Gastrocnemius medialis (tissue), 4 donors: ENCODE data around the gene THNSL1. TPM values are rescaled to one million over a fixed set of nuclear protein-coding genes. Genes with fewer than 3 reads are reported as not detected.

ENCODE experiments used
- ATAC-seq, 2 donors: fragments of 150-250 bp; one replicate each; pipeline ENCODE4 v1.9.1; 2016
- DNase-seq, 2 donors: peaks; one replicate each; pipeline ENCODE4 v3.0.0-alpha.2; 2019
- H3K27ac ChIP-seq, 4 donors: fragments of 200-600 bp; sonication (generic); 1 replicate in 1 of 4; 2 replicates in 3 of 4; pipeline ENCODE4 v1.5.1; 2016 to 2018; ENCODE audit warnings: mild to moderate bottlenecking in 2 of 4, moderate library complexity in 1 of 4
- H3K27me3 ChIP-seq, 3 donors: fragments of 200-600 bp; sonication (generic) in 2 of 3; 1 replicate in 1 of 3; 2 replicates in 2 of 3; pipeline versions ENCODE4 v1.5.1 to v1.6.0; 2016 to 2019; ENCODE audit warnings: mild to moderate bottlenecking in 1 of 3, moderate library complexity in 1 of 3
- H3K36me3 ChIP-seq, 2 donors: fragments of 200-600 bp; sonication (generic) in 1 of 2; one replicate each; pipeline ENCODE4 v1.5.1; 2017 to 2018
- H3K4me1 ChIP-seq, 2 donors: fragments of 200-600 bp; sonication (generic) in 1 of 2; one replicate each; pipeline ENCODE4 v1.5.1; 2016 to 2017; ENCODE audit warnings: mild to moderate bottlenecking in 2 of 2
- H3K4me3 ChIP-seq, 4 donors: fragments of 200-600 bp; sonication (generic) in 3 of 4; 1 replicate in 1 of 4; 2 replicates in 3 of 4; pipeline ENCODE4 v1.5.1; 2016 to 2019; ENCODE audit warnings: mild to moderate bottlenecking in 2 of 4
- H3K9me3 ChIP-seq, 3 donors: fragments of 200-600 bp; sonication (generic) in 2 of 3; 1 replicate in 1 of 3; 2 replicates in 2 of 3; pipeline ENCODE4 v1.5.1; 2016 to 2019
- POLR2A ChIP-seq, 2 donors: fragments of 450-650 bp; IDR thresholded peaks; one replicate each; pipeline ENCODE4 v1.6.1; 2017; ENCODE audit warnings: antibody characterized with exemption in 2 of 2, mild to moderate bottlenecking in 2 of 2, moderate library complexity in 2 of 2
- in situ Hi-C, 4 donors: fragments of 200-750 bp; cut with MboI; loops; one replicate each; pipeline versions ENCODE4 v1.15.0 to v1.8.0; 2017; ENCODE audit warnings: low sequenced_read_pairs in 4 of 4
- intact Hi-C: fragments of 100-400 bp; cut with DNase I; formaldehyde crosslinking; loops from one replicate; pipeline ENCODE4 v1.15.1; 2023; ENCODE audit warnings: low total_unique reads
- total RNA-seq, 4 donors: library from RNA; depleted of rRNA; stranded (reverse); fragments of >200 nt; gene quantifications; one replicate each; pipeline versions ENCODE4 v1.1.0 to v1.2.3, GENCODE V29; 2016
- TF ChIP-seq, protein P1 (sequence below), 5 experiments: fragments of 450-650 bp in 3 of 5; fragments of 200-600 bp in 2 of 5; sonication (generic) in 2 of 5; IDR thresholded peaks in 4 of 5; conservative IDR thresholded peaks in 1 of 5; 1 replicate in 4 of 5; 2 replicates in 1 of 5; pipeline ENCODE4 v1.5.1; 2016 to 2019; ENCODE audit warnings: antibody characterized with exemption in 5 of 5, mild to moderate bottlenecking in 3 of 5, moderate library complexity in 3 of 5

THNSL1 gene
- total RNA-seq, 4 donors from 2014 or later: 0.82 to 2.0 (median 1.7) TPM

DNA sequence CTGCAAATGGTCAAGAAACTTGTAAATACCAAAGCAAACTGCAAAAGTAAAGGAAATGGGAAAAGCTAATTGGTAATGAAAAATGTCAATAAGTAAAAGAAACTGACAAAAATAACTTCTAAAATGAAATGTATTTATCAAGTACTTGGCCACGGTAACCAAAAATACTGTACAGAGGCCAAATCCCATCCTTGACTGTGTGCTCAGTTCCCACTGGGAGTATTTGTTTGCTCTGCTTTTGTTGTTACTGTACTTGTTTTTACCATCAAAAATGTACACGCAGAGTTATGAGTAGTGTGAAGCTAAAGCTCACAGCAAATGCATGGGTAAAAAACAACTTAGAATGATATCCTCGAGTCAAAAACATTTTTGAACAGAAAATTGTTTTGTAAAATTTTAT lies 31.5 kb upstream of the THNSL1 start:
- ATAC-seq: no peak
- Histone ChIP-seq H3K36me3 (no peaks in the 10 kb centered on the region), H3K27me3 (no peaks in the 10 kb centered on the region), H3K4me3 (no peak overlapping the region), H3K27ac (no peak overlapping the region), H3K9me3 (no peaks in the 10 kb centered on the region), H3K4me1 (peaks cover 0 to 3% of the 10 kb centered on the region in 2 donors)
- TF ChIP-seq, protein P1, sequence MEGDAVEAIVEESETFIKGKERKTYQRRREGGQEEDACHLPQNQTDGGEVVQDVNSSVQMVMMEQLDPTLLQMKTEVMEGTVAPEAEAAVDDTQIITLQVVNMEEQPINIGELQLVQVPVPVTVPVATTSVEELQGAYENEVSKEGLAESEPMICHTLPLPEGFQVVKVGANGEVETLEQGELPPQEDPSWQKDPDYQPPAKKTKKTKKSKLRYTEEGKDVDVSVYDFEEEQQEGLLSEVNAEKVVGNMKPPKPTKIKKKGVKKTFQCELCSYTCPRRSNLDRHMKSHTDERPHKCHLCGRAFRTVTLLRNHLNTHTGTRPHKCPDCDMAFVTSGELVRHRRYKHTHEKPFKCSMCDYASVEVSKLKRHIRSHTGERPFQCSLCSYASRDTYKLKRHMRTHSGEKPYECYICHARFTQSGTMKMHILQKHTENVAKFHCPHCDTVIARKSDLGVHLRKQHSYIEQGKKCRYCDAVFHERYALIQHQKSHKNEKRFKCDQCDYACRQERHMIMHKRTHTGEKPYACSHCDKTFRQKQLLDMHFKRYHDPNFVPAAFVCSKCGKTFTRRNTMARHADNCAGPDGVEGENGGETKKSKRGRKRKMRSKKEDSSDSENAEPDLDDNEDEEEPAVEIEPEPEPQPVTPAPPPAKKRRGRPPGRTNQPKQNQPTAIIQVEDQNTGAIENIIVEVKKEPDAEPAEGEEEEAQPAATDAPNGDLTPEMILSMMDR (IDR thresholded peaks at IDR 0.05 in 4 of 5, conservative IDR thresholded peaks at IDR 0.05 in 1 of 5): no peak
- no peak for TF ChIP-seq POLR2A (IDR thresholded peaks at IDR 0.05)
- intact Hi-C loops: no loop called here
- no peak for DNase-seq
- in situ Hi-C loops: loop anchor here (10.0 to 25.0 kb wide), 3 partner anchors 248 to 348 kb away; no protein-coding TSS in a partner anchor

DNA sequence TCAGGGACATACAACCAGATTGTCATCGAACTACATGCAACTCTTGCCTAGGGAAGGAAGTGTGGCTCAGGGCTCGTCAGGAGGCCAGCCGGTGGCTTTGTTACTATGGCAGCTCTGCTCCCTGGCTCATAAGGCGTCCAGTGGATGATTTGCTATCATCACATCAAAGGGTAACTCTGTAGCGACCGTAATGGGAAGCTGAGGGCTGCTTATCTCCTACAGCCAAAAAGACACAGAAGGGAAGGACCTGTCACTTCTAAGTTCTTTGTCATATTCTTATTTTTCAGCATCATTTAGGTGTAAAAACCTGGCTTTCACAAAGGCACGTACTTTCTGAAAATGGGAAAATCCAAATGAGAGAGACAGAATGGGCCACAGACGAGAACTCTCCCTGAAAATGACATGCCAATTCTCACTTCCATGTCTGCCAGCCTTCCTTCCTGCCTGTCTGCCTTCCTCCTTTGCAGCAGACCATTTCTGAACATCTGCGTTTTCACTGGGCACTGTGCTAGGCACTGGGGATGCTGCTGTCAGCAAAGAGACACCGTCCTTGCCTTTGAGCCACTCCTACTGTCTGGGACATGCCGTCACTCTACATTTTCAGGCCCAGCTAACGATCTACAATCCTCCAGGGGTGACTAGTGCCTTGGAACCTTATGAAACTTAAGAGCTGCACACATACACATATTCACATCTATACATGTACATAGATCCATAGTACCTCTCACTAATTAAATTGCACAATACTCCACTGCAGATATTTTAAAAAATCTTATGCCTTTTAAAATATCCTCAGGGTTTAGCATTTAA lies 27.4 kb upstream of the THNSL1 start:
- no peaks in the 10 kb centered on the region for H3K36me3 ChIP-seq
- in situ Hi-C loops: loop anchor here (10.0 to 25.0 kb wide), 3 partner anchors 252 to 352 kb away; no protein-coding TSS in a partner anchor
- H3K4me3 ChIP-seq: no peak overlapping the region
- no peaks in the 10 kb centered on the region for H3K27me3 ChIP-seq
- H3K9me3 ChIP-seq: no peaks in the 10 kb centered on the region
- TF ChIP-seq, protein P1 (IDR thresholded peaks at IDR 0.05 in 4 of 5, conservative IDR thresholded peaks at IDR 0.05 in 1 of 5): no peak
- TF ChIP-seq POLR2A (IDR thresholded peaks at IDR 0.05): no peak
- intact Hi-C loops: no loop called here
- DNase-seq (no peak), ATAC-seq (no peak)
- no peak overlapping the region for H3K27ac ChIP-seq
- H3K4me1 ChIP-seq: peaks cover 0 to 3% of the 10 kb centered on the region in 2 donors

DNA sequence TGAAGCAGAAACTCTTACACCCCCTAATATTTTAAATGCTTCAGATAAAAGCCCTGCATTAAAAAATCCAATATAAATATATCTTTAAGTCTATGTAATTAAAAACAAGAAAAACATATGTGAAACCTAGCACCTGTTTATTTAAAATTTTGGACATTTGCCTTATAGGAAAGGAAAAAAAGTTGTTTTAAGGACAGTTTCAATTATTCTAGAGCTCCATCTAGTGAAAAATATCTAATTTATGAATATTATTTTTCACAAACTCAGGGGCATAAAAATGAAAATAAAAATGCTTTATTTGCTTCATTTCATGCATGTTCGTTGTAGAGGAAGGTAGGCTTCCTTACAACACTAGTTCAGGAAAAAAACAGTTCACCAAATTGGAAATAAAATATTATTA lies 26.5 kb upstream of the THNSL1 start:
- in situ Hi-C loops: loop anchor here (10.0 to 25.0 kb wide), 3 partner anchors 253 to 353 kb away; no protein-coding TSS in a partner anchor

DNA sequence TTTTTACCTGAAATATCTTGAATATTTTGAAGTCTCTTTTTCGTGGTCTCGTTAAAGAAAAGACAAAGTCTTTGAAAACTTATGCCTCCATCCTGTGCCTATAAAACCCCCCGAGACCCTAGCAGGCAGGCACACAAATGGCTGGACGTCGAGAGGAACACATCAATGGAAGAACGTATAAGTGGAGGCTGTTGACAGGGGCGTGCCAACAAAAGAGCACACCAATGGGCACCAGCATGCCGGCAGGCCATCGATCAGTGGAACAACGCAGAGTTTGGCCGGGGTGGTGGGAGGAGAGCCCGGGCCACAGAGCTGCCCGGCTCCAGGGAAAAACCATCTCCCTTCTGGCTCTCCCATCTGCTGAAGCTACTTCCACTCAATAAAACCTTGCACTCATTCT lies 25.1 kb upstream of the THNSL1 start:
- in situ Hi-C loops (loop anchor here (25.0 kb wide), 2 partner anchors 254 to 354 kb away; no protein-coding TSS in a partner anchor), intact Hi-C loops (loop anchor here (5.0 kb wide), 1 partner anchor 349 kb away; no protein-coding TSS in a partner anchor)
- no peak overlapping the region for H3K4me3 ChIP-seq
- TF ChIP-seq POLR2A (IDR thresholded peaks at IDR 0.05): no peak
- TF ChIP-seq, protein P1 (IDR thresholded peaks at IDR 0.05 in 4 of 5, conservative IDR thresholded peaks at IDR 0.05 in 1 of 5): no peak
- no peaks in the 10 kb centered on the region for H3K36me3 ChIP-seq
- H3K9me3 ChIP-seq: no peaks in the 10 kb centered on the region
- ATAC-seq: no peak
- no peaks in the 10 kb centered on the region for H3K27me3 ChIP-seq
- no peak for DNase-seq
- no peaks in the 10 kb centered on the region for H3K4me1 ChIP-seq
- H3K27ac ChIP-seq: no peak overlapping the region

More for the DNA sequence above, 26.5 kb upstream of the THNSL1 start:
- intact Hi-C loops: loop anchor here (5.0 kb wide), 1 partner anchor 348 kb away; no protein-coding TSS in a partner anchor
- Histone ChIP-seq H3K36me3 (no peaks in the 10 kb centered on the region), H3K9me3 (no peaks in the 10 kb centered on the region), H3K4me3 (no peak overlapping the region), H3K27me3 (no peaks in the 10 kb centered on the region), H3K27ac (no peak overlapping the region), H3K4me1 (no peaks in the 10 kb centered on the region)
- TF ChIP-seq, protein P1 (IDR thresholded peaks at IDR 0.05 in 4 of 5, conservative IDR thresholded peaks at IDR 0.05 in 1 of 5): peak in 2 of 5 experiments; percentile 15 to 17
- TF ChIP-seq POLR2A (IDR thresholded peaks at IDR 0.05): no peak
- DNase-seq (no peak), ATAC-seq (no peak)
